GM20431 (cell line): Measurements from ENCODE around the gene IL17RE.

Source experiments
- in situ Hi-C: fragments of 300-500 bp; cut with MseI, MboI; formaldehyde crosslinking; loops from one replicate; pipeline ENCODE4 v1.15.0; 2020; ENCODE audit warnings: low sequenced_read_pairs; ENCODE audit not compliant: unreplicated experiment

The IL17RE gene

GRCh38 chr3:9901967-9902366 is 681 bp upstream of the IL17RE start:
- in situ Hi-C loops, result no loop called here

DNA sequence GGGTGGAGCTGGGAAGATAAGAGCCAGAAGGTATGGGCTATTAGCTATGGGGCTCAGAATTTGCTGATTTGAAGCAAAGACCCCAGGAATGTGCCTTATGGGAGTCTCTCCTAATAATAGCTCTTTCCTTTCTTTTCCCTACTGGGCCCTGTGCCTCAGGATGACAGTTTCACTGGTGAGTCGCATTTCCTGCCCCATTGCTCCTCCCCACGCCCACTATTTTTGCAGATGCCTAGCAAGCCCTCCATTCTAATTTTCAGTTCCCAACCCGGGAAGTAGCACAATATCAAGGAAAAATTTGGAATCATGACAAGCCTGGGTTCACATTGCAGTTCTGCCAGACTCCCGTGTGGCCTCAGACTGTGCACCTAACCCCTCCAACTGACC is 583 bp downstream of the IL17RE start:
- in situ Hi-C loops, result no loop called here

GRCh38 chr3:9903904-9904303 is 1.3 kb downstream of the IL17RE start:
- in situ Hi-C loops, result no loop called here

DNA sequence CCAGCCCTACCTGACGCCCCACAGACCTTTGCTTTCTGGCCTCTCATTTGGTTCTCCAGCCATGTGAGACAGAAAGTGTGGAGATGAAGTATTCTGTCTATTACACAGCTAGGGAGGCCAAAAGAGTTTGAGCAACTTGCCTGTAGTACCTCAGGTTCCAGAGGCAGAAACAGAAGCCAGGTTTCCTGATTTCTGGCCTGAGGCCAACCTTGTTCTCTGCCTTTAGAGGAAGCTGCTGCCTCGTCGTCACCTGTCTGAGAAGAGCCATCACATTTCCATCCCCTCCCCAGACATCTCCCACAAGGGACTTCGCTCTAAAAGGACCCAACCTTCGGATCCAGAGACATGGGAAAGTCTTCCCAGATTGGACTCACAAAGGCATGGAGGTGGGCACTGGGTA is 3.8 kb downstream of the IL17RE start:
- in situ Hi-C loops, result no loop called here

DNA sequence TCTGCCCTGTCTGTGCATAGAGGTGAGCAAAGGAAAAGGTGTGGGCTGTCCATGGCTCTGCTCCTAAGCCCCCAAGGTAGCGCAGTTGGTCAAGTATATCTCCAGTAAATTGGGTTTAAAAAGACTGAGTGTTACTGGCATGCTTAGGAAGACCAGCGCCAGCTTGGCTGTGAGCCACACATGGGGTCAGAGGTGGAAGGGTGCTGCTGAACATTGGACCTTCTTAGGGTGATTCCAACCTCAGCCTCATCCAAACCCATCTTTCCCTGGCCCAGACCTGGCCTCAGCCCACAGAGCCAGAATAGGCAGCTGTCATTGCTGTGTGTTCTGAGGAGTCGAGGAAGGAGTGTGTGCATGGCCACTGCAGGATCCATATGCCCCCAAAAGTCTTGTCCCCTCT is 5.6 kb downstream of the IL17RE start:
- in situ Hi-C loops, result no loop called here

GRCh38 chr3:9909221-9910013 is 6.8 kb downstream of the IL17RE start:
- in situ Hi-C loops, result no loop called here

- in situ Hi-C loops, result no loop called here
Measured at GRCh38 chr3:9911863-9912262, 9.2 kb downstream of the IL17RE start.

DNA sequence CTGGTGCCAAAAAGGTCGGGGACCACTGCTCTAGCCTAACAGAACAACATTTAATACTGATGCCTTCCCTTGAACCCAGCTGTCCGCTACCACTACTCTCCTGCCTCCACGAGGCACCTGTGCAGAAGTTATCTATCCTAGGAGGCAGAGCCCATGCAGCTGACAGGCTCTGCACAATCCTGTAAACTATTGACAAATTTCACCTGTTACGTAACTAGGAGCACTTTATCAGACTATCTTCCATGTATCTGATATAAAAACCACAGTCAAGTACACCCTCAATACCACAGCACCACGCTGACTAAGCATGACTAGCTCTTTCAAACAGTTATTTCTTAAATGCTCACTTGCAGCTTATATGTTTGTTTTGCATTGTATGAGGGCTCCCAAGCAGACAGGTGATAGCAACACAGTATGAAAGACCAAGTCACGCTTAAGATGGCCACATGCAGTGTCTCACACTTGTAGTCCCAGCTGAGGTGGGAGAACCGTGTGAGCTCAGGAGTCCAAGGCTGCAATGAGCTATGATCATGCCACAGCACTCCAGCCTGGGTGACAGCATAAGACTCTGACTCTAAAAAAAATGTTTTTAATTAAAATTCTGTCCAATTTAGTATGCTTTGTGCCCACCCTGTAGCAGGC is 9.8 kb downstream of the IL17RE start:
- in situ Hi-C loops, result no loop called here

DNA sequence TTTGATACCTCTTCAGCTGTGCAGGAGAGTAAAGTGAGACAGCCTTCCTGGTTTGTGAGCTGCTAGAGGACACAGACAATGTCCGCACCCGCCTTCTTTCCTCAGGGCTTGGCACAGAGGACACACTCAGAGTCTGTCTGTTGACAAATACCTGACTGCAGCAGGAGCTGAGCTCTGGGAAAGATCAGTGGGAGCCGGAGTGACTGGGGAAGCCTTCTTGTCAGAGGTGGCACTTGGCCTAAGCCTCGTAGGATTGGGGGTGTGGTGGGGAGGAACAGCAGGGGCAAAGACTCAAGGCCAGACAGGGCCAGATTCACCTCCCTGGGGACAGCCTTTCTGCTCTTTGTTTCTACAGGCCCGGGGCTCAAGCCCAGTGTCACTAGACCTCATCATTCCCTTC is 11.0 kb downstream of the IL17RE start:
- in situ Hi-C loops, result no loop called here

GRCh38 chr3:9914011-9914410 is 11.4 kb downstream of the IL17RE start:
- in situ Hi-C loops, result no loop called here

GRCh38 chr3:9914559-9915253 is 12.1 kb downstream of the IL17RE start:
- in situ Hi-C loops, result no loop called here

DNA sequence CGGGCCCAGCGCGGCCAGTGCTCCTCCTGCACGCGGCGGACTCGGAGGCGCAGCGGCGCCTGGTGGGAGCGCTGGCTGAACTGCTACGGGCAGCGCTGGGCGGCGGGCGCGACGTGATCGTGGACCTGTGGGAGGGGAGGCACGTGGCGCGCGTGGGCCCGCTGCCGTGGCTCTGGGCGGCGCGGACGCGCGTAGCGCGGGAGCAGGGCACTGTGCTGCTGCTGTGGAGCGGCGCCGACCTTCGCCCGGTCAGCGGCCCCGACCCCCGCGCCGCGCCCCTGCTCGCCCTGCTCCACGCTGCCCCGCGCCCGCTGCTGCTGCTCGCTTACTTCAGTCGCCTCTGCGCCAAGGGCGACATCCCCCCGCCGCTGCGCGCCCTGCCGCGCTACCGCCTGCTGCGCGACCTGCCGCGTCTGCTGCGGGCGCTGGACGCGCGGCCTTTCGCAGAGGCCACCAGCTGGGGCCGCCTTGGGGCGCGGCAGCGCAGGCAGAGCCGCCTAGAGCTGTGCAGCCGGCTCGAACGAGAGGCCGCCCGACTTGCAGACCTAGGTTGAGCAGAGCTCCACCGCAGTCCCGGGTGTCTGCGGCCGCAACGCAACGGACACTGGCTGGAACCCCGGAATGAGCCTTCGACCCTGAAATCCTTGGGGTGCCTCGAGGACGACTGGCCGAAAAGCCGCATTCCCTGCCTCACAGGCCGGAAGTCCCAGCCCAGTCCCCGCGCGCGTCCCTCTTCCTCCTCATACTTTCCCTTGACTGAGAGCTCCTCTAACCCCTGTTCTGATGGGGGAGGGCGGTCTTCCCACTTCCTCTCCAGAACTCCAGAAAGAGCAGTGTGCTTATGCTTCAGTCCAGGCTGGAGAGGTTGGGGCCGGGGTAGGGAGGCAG is 12.8 kb downstream of the IL17RE start:
- in situ Hi-C loops, result no loop called here

GRCh38 chr3:9916346-9916733 is 13.7 kb downstream of the IL17RE start:
- in situ Hi-C loops, result no loop called here

GRCh38 chr3:9916734-9917680 is 14.4 kb downstream of the IL17RE start, which contains the start of gene IL17RC:
IL17RC (plus strand) TSS chr3:9917098; CDS start chr3:9917316, 218 bp downstream.
- in situ Hi-C loops, result no loop called here

DNA sequence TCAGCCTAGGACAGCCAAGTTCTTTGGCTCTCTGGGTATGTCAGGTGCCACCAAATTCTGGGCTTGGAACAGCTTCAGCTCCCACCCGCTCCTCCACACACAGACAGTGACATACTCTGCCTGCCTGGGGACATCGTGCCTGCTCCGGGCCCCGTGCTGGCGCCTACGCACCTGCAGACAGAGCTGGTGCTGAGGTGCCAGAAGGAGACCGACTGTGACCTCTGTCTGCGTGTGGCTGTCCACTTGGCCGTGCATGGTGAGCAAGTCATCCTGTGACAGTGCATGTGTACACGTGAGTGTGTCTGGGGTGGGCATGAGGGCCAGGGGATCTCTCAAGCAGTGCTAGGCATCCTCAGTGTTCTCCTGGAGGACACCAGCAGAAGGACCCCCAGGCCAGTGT is 15.2 kb downstream of the IL17RE start:
- in situ Hi-C loops, result no loop called here

DNA sequence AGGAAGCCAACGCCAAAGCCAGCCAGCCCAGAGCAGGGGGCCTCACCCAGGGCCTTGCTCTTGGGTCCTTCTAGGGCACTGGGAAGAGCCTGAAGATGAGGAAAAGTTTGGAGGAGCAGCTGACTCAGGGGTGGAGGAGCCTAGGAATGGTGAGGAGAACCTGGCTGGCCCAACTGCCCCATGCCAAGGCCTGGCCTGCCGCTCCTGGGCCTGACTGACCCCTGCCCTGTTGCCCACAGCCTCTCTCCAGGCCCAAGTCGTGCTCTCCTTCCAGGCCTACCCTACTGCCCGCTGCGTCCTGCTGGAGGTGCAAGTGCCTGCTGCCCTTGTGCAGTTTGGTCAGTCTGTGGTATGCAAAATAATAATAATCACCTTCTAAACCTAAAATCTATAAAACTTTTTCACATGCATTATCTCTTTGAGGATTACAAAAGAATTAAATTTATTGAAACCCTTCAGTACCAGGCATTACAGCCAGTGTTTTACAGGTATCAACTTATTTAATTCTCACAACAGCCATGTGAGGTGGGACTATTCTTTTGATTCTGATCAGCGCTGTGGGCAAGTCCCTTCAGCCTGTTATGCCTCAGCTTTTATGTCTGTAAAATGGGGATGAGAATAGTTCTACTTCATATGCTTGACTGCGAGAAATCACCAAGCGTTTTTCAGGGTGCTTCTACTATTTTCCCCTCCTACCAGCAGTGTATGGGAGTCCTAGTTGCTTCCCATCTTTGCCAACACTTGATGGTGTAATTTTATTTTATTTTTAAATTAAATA is 15.8 kb downstream of the IL17RE start:
- in situ Hi-C loops, result no loop called here

GRCh38 chr3:9928158-9928557 is 25.5 kb downstream of the IL17RE start:
- in situ Hi-C loops, result no loop called here

DNA sequence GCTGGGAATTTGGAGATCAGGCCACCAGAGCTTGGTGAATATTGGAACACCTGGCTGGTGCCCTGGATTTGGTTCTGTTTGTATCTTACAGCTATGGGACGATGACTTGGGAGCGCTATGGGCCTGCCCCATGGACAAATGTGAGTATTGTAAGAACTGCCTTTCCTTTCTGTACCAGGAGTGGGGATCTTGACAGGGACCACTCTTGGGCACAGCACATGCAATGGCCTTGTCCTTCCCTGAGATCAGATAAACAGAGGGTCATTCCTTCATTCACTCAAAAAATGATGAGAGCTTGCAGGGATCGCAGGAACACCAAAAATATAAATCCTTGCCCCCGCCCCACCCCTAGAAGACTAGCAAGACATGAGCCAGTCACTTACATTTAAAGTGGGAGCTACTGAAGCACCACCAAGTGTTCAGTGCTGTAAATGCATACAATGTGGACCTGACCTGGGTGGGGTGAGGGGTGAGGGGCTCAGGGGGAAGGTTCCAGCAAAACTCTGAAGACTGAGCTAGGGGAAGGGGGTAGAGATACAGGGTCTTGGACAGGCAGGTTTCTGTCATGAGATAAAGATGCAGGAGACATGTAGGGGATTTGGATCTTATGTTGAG is 28.3 kb downstream of the IL17RE start:
- in situ Hi-C loops, result no loop called here
